IPS-20b (cell line): ENCODE results near the gene SF1.
A peak's percentile ranks its signal among the peaks of the same experiment; 100 is the strongest.

Experiments
- H3K27ac ChIP-seq: one replicate; pipeline ENCODE4 v1.5.1; 2013; ENCODE audit warnings: low read length
- H3K27me3 ChIP-seq: 2 replicates; pipeline ENCODE4 v1.6.1; 2013; ENCODE audit warnings: mild to moderate bottlenecking, low read length, inconsistent platforms; ENCODE audit not compliant: insufficient read depth
- H3K36me3 ChIP-seq: 2 replicates; pipeline ENCODE4 v1.6.1; 2013; ENCODE audit warnings: low read depth, mild to moderate bottlenecking, inconsistent platforms, low read length, moderate library complexity; ENCODE audit not compliant: insufficient read depth
- H3K4me1 ChIP-seq: 2 replicates; pipeline ENCODE4 v1.6.1; 2013; ENCODE audit warnings: mild to moderate bottlenecking, control low read depth, inconsistent platforms, low read length, moderate library complexity; ENCODE audit not compliant: insufficient read depth
- H3K4me3 ChIP-seq: 2 replicates; pipeline ENCODE4 v1.5.1; 2013; ENCODE audit warnings: mild to moderate bottlenecking, low read length, inconsistent platforms
- H3K9ac ChIP-seq: 2 replicates; pipeline ENCODE4 v1.6.1; 2013; ENCODE audit warnings: low read depth, mild to moderate bottlenecking, inconsistent platforms, low read length, moderate library complexity
- H3K9me3 ChIP-seq: 2 replicates; pipeline ENCODE4 v1.6.1; 2013; ENCODE audit warnings: mild to moderate bottlenecking, low read depth, low read length, inconsistent platforms; ENCODE audit not compliant: insufficient read depth

The SF1 gene

DNA sequence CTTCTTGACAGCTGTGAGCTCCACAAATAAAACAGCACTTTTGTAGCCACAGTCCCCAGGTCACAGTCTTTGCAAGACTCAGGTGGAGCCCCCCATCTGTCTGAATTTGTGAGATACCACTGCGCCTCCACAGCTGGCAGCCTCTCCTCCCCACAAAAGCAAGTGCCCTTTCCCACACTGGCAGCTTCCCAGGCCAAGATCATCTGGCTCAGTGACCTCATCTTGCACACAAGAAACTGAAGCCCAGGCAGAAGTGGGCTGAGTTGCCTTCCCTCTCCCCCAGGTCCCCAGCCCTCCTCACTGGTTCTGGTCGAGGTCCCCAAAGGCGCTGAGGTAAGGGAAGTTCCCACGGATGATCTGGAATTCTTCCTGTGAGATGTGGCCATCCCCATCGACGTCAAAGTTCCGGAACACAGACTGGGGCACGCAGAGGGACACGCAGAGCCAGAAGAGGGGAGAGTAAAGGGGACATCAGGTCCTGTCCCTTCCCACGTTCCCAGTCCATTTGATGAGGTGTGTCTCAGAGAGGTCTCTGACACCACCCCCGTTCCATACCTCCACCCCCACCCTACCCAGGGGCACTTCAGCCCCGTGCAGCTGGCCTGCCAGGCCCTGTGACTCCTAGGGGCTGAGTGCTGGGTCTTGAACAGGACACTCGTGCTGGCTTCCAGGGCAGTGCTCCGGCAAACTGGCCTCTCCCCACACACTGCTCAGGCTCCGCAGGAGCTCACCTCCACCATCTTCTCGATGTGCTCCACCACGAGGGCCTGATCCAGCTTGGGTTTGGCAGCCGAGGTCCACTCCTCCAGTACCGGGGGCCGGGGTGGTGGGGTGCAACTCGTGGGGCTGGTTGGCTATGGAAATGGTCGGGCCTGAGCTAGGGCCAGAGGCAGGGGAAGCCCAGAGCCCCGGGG is 43.3 kb downstream of the SF1 start:
- Histone ChIP-seq H3K9me3 (no peaks in the 10 kb centered on the region), H3K9ac (no peak overlapping the region), H3K27me3 (peaks cover 13% of the 10 kb centered on the region), H3K27ac (no peak overlapping the region), H3K4me1 (peaks cover 13% of the 10 kb centered on the region; the same call in 1 of the 2 replicates), H3K36me3 (no peaks in the 10 kb centered on the region; the same call in 1 of the 2 replicates), H3K4me3 (no peak overlapping the region)

DNA sequence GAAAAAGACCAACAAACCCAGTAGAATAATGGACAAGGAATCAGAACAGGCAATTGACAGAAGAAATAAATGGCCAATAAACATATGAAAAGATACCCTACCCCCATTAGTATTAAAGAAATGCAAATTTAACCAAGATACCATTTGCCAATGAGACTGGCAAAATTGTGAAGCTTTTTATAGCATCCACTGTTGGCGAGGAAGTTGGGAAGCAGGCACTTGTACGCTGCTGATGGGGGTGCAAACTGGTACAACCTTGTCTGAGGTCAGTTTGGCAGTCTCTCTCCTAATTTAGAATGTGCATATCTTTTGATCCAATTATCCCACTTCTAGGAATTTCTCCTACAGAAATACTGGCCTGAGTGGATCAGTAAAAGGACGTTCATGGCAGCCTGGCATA is 46.7 kb downstream of the SF1 start:
- H3K9ac ChIP-seq, result no peak overlapping the region
- H3K27me3 ChIP-seq, result peaks cover 4% of the 10 kb centered on the region; the same call in 1 of the 2 replicates
- no peak overlapping the region for H3K4me3 ChIP-seq
- peaks cover 9% of the 10 kb centered on the region; the same call in 1 of the 2 replicates for H3K4me1 ChIP-seq
- no peaks in the 10 kb centered on the region for H3K9me3 ChIP-seq
- H3K36me3 ChIP-seq, result no peaks in the 10 kb centered on the region; the same call in 1 of the 2 replicates
- H3K27ac ChIP-seq, result no peak overlapping the region

DNA sequence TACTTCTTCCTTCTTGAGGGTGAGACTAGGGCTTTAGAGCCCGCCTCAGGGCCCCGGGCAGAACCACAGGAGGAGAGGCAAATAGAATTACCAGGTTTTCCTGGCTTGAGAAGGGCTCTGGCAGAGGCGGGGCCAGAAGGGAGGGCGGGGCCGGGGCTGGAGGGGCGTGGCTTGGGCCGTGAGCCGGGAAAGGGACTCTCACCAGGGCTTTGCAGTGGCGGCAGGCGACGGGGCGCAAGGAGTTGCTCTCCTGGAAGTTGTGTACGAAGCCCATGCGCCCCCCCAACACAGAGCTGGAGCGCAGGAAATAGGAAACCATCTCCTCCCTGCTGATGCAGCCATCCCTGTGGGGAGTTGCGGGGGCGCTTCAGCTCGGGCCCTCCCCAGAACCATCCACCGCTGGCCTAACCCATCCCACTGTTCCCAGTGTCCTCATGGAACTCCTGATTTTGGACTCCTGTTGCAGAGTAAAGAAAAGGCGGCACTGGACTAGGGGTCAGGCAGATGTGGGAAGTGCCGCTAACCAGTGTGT is 48.4 kb downstream of the SF1 start:
- H3K9ac ChIP-seq, result no peak overlapping the region
- H3K27me3 ChIP-seq, result peaks cover 4% of the 10 kb centered on the region; the same call in 1 of the 2 replicates
- H3K36me3 ChIP-seq, result no peaks in the 10 kb centered on the region; the same call in 1 of the 2 replicates

DNA sequence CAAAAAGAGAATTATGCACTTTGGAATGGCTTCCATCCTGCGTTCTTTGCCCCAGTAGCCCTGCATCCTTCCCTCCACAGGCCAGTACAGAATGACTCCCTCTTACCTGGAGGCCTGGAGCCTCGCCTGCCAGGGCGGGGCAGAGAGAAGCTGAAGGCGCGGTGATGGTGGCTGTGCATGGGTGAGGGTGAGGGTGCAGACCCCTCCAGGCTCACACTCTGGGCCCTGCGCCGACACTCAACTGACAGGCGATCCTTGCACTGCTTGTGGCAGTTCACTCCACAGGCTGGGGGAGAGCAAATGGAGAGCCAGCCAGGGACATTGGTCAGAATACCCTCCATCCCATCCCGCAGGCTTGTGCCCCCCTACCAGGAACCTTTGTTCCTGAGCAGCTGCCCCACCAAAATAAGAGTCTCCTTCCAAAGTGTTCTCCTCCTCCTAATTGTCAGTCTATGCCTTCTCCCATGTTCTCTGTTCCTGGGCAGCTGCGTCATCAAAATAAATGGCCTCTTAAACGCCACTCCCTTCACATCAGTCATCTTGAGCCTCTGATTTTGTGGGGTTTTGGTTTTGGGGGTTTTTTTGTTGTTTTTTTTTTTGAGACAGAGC is 49.5 kb downstream of the SF1 start:
- Histone ChIP-seq H3K36me3 (no peaks in the 10 kb centered on the region), H3K27me3 (peaks cover 11% of the 10 kb centered on the region; the same call in 1 of the 2 replicates), H3K9me3 (no peaks in the 10 kb centered on the region), H3K4me1 (peaks cover 27% of the 10 kb centered on the region), H3K9ac (no peak overlapping the region), H3K27ac (no peak overlapping the region), H3K4me3 (no peak overlapping the region)

More for the DNA sequence above, 48.4 kb downstream of the SF1 start:
- Histone ChIP-seq H3K9me3 (no peaks in the 10 kb centered on the region), H3K4me1 (peaks cover 21% of the 10 kb centered on the region; the same call in 1 of the 2 replicates), H3K27ac (no peak overlapping the region), H3K4me3 (peak overlapping the region; percentile 36; the same call in 1 of the 2 replicates)

DNA sequence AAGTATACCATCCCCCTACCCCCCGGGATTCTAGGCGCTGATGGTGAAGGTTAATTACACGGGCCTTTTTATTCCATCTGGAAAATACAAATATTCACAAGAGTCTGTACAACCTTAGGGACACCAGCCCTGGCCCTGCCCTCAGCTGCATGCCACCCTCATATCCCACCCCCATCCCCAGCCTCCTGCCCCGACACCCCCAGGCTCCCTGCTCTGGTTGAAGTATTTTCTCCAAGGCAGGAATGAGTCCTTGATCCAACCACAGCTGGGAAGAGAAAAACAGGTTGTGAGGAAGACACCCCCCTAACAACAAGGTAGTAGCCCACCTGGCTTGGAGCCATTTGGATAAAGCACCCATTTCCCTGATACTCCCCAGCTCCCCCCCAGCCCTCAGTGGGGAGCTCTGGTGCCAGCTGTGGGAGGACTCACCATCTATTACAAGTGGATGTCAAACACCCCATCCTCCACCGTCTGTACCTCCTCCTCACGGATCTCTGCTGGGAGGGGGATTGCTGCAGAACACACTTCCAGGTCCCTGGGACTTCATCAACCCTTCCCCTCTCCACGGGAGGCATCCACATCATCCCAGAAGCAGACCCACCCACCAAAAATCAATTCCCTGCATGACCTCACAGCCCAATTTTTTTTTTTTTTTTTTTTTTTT is 51.3 kb downstream of the SF1 start:
- Histone ChIP-seq H3K9me3 (no peaks in the 10 kb centered on the region), H3K27ac (no peak overlapping the region), H3K4me1 (peaks cover 29% of the 10 kb centered on the region), H3K4me3 (no peak overlapping the region), H3K36me3 (no peaks in the 10 kb centered on the region), H3K9ac (no peak overlapping the region; the same call in 1 of the 2 replicates), H3K27me3 (peaks cover 19% of the 10 kb centered on the region)

DNA sequence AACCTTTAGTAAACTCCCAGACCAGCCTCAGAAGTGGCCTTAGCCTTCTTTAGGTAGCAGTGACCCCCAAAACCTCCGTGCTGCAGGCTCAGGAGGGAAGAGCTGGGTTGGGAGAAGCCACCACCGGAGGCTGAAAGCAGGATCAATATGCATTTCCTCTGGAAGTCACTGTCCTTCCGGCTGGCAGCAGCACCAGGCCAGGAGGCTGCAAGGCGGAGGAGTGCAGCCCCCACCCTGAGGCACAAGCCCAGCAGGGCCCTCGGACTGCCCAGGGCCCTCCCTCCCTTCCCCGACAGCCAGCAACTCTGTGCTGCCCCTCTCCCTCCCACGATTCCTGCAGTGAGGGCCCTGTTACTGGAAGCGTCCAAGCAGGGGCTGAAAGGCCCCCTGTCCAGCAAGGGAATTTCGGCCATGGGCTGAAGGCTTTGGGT is 52.1 kb downstream of the SF1 start:
- peaks cover 24% of the 10 kb centered on the region for H3K4me1 ChIP-seq
- H3K9me3 ChIP-seq, result no peaks in the 10 kb centered on the region
- H3K9ac ChIP-seq, result peak overlapping the region; percentile 61; the same call in 1 of the 2 replicates
- H3K27me3 ChIP-seq, result peaks cover 26% of the 10 kb centered on the region
- H3K27ac ChIP-seq, result peak overlapping the region; percentile 73
- no peaks in the 10 kb centered on the region for H3K36me3 ChIP-seq
- H3K4me3 ChIP-seq, result no peak overlapping the region; the same call in 1 of the 2 replicates

DNA sequence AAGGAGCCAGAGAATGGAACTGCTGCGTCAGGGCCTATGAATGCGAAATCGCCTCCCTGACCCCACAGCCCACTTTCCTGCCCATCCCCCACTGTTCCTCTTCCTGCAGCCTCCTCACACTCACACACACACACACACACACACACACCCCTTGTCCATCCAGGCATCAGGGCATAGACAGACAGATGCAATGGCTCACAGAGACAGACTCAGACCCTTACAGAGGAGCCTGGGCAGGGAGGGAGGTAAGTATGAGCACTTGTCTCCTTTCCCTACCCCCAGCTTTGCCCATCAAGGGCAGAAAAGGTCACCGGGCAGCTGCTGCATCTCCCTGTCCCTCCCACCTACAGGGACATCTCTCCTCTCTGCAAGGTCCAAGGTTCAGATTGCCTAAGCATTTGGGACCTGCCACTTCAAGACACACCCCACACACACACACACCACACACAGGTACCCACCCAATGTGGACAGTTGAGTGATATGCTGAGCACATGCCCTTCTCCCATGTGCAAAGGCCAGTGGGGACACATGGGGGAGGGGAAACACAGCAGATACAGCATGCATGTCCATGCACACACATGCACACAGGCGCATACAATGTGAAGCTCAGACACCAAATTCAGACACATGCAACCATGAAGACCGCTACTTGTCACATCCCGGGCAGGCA is 53.3 kb downstream of the SF1 start:
- H3K9ac ChIP-seq, result no peak overlapping the region
- no peak overlapping the region for H3K27ac ChIP-seq
- no peak overlapping the region for H3K4me3 ChIP-seq
- no peaks in the 10 kb centered on the region for H3K9me3 ChIP-seq
- H3K27me3 ChIP-seq, result peaks cover 35% of the 10 kb centered on the region
- peaks cover 21% of the 10 kb centered on the region for H3K4me1 ChIP-seq
- no peaks in the 10 kb centered on the region for H3K36me3 ChIP-seq

DNA sequence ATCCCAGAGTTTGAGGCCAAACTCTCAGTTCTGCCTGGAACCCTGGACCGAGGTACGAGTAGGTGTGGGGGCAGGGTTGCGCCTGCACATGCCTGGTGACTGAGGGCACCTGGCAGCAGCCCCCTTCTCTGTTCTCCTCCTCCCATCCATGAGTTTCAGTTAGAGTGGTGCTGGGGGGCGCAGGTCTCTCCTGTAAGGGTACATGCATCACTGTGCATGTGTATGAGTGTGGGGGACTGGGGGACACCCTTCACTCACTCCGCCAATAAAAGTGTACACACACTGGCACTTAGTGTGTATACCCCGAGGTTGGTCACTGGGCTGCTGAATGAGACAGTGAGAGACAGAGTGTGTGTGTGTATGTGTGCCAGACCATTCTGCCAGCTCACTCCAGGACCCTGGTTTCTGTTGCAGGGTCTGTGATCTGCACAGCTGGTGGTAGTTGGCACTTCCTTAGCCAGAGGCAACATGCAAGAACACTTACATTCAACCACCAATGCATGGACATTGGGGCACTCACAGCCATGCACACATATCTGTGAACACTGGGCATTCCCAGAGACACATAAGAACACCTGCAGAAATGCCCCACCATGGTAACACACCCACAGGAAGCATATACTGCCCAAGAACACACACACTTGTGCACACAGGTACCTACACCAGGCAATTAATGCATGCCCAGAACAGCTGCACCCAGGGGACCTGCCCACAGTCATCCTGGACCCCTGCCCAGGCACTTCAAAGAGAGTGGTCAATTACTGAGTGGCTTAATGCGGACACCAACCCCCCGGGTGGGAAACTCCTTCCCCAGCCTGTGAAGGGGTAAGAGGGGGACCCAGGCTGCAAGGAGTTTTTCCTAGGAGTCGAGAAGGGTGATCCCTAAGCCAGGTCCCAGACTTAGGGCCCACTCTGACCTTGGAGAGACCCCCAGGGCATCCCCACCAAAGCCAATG is 54.2 kb downstream of the SF1 start:
- no peak overlapping the region for H3K27ac ChIP-seq
- H3K36me3 ChIP-seq, result no peaks in the 10 kb centered on the region
- H3K4me1 ChIP-seq, result peaks cover 21% of the 10 kb centered on the region
- H3K9me3 ChIP-seq, result no peaks in the 10 kb centered on the region
- peak overlapping the region; percentile 37; the same call in 1 of the 2 replicates for H3K9ac ChIP-seq
- H3K4me3 ChIP-seq, result peak overlapping the region; percentile 73; the same call in 1 of the 2 replicates
- peaks cover 38% of the 10 kb centered on the region for H3K27me3 ChIP-seq

DNA sequence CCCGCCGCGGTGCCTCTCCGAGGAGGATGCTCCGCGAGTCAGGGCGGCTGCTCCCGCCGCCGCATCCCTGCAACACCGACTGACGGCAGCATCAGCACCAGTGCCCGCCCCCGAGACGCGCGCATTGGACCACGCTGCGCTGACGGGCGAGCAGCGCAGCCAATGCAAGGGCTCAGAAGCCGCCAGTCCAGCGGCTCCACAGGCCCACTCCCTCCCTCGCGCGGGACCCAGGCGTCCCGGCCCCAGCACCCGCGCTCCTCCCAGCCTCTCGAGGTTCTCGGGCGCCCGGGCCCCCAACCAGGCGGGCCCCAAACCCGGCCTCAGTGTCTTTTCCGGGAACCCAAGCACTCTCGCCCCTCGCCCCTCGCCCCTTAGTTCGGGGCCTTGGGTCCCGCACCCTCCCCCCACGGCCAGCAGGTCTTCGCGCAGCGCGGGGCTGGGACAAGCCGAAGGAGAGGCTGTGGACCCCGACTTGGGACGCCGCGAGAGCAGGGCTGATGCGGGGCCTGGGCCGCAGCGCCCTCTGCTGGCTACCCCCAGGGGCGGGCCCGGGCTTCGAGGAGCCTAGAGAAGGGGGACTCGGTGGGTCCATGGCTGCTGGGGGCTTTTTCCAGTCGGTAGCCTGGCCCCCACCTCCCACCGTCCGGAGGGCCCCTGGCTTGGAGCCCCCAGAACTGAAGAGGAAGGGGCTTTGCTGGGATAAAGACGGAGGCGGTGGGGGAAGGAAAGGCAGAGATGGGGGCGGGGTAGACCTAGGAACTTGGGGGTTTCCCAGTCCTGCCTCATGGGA is 55.0 kb downstream of the SF1 start, which contains the start of gene NRXN2:
Gene NRXN2 (minus strand): TSS at position 81 of the 790 bp plus-strand sequence. CDS start 9,498 bp downstream, outside the sequence.
- no peak within 1 kb of the TSS for H3K27ac ChIP-seq
- H3K9me3 ChIP-seq, result no peaks in the 10 kb centered on the region
- peak within 1 kb of the TSS; percentile 64; the same call in 1 of the 2 replicates for H3K9ac ChIP-seq
- no peaks in the 10 kb centered on the region for H3K36me3 ChIP-seq
- peak within 1 kb of the TSS; percentile 73; the same call in 1 of the 2 replicates for H3K4me3 ChIP-seq
- H3K4me1 ChIP-seq, result peaks cover 21% of the 10 kb centered on the region
- peaks cover 39% of the 10 kb centered on the region for H3K27me3 ChIP-seq
